Pancreas (tissue), 10 donors: ENCODE data around the gene NFIX. TPM values are rescaled to one million over a fixed set of nuclear protein-coding genes. Genes with fewer than 3 reads are reported as not detected.
A peak's percentile ranks its signal among the peaks of the same experiment; 100 is the strongest.

Experiments used
- ATAC-seq, 4 donors: fragments of 200-7000 bp; cut with Tn5 transposase; one replicate each; pipeline versions ENCODE4 v1.8.0 to v1.9.1; 2020; ENCODE audit warnings: mild to moderate bottlenecking in 4 of 4, moderate library complexity in 4 of 4
- DNase-seq, 6 donors: peaks; one replicate each; pipeline ENCODE4 v3.0.0-alpha.2; 2020
- FAIRE-seq: peaks from 2 replicates; lab custom pipeline; 2012; peaks lifted over from hg19 to GRCh38; lab: Jason Lieb, UNC
- H3K27ac ChIP-seq, 4 donors: fragments of 200-600 bp; sonication (generic); 1 replicate in 3 of 4; 2 replicates in 1 of 4; pipeline versions ENCODE4 v1.5.0 to v1.8.0; 2020
- H3K27me3 ChIP-seq, 4 donors: fragments of 200-600 bp; one replicate each; pipeline ENCODE4 v1.8.0; 2021
- H3K36me3 ChIP-seq, 3 donors: fragments of 200-600 bp; sonication (generic) in 1 of 3; one replicate each; pipeline versions ENCODE4 v1.5.0 to v1.8.0; 2020 to 2021
- H3K4me1 ChIP-seq, 3 donors: fragments of 200-600 bp; one replicate each; pipeline ENCODE4 v1.8.0; 2021
- H3K4me3 ChIP-seq, 4 donors: fragments of 200-600 bp; sonication (generic) in 2 of 4; one replicate each; pipeline versions ENCODE4 v1.5.0 to v1.8.0; 2020 to 2021
- H3K9me3 ChIP-seq, 4 donors: fragments of 200-600 bp; one replicate each; pipeline ENCODE4 v1.8.0; 2021
- CTCF ChIP-seq, 4 donors: fragments of 200-600 bp; sonication (generic) in 3 of 4; IDR thresholded peaks; one replicate each; pipeline versions ENCODE4 v1.5.0 to v1.8.0; 2021; ENCODE audit warnings: antibody characterized with exemption in 4 of 4
- WGBS, 2 donors: extraction: QIAGEN DNeasy Blood & Tissue Kit; methylation state at CpG; one replicate each; pipeline ENCODE4 v1.1.7; 2013; 5-methylcytosine and 5-hydroxymethylcytosine counted together
- intact Hi-C, 3 donors: fragments of 100-400 bp; cut with DNase I; formaldehyde crosslinking; loops; one replicate each; pipeline versions ENCODE4 v1.11.1 to v1.14.2; 2022
- polyA plus RNA-seq, 2 donors: library from polyadenylated mRNA; stranded (reverse); fragments of 200-250 nt; gene quantifications; one replicate each; pipeline ENCODE4 v1.2.3, GENCODE V29; 2013
- total RNA-seq, 6 donors: library from RNA; stranded (reverse); fragmentation: NEBNext Ultra II Directional in 4 of 6; extraction: Animal tissue kit (Norgen Biotek cat#: 25700) in 4 of 6; gene quantifications; one replicate each; pipeline versions ENCODE4 v1.2.1 to v1.2.4, GENCODE V29; 2021 to 2023
- donor health status: healthy with polysubstance abuse.
- donor health status: DM: no; HTN: no; CAD: no; lungs with moderate emphysema.
- donor health status: DM: no; HTN: no; CAD: no.
- donor health status: control.
- donor health status: control.
- donor health status: Bipolar disorder and iron deficiency.
- donor health status: DM: yes; HTN: yes; CAD: no.
- donor health status: DM: no; HTN: no; CAD: no.
- donor health status: DM: no; HTN: no; CAD: no.
- donor health status: DM: yes; HTN: yes; CAD: no.

Gene NFIX
- total and polyA plus RNA-seq, 8 donors: 8.3 to 45.1 (median 32.7) TPM

- Histone ChIP-seq H3K27ac (no peak overlapping the region), H3K36me3 (peaks cover 0 to 38% (median 8%) of the 10 kb centered on the region in 3 donors), H3K9me3 (no peaks in the 10 kb centered on the region), H3K4me1 (no peaks in the 10 kb centered on the region), H3K4me3 (no peak overlapping the region), H3K27me3 (no peaks in the 10 kb centered on the region)
- 92 to 93% methylated on average over 28 of the region's 28 CpGs for WGBS, 2 donors
- ATAC-seq: no peak
- no peak for FAIRE-seq
- peak in 1 of 6 donors; percentile 45 for DNase-seq
- no peak for TF ChIP-seq CTCF (IDR thresholded peaks at IDR 0.05)
- intact Hi-C loops: no loop called here
Measured at GRCh38 chr19:13137290-13137794, 142.1 kb downstream of the NFIX start.

DNA sequence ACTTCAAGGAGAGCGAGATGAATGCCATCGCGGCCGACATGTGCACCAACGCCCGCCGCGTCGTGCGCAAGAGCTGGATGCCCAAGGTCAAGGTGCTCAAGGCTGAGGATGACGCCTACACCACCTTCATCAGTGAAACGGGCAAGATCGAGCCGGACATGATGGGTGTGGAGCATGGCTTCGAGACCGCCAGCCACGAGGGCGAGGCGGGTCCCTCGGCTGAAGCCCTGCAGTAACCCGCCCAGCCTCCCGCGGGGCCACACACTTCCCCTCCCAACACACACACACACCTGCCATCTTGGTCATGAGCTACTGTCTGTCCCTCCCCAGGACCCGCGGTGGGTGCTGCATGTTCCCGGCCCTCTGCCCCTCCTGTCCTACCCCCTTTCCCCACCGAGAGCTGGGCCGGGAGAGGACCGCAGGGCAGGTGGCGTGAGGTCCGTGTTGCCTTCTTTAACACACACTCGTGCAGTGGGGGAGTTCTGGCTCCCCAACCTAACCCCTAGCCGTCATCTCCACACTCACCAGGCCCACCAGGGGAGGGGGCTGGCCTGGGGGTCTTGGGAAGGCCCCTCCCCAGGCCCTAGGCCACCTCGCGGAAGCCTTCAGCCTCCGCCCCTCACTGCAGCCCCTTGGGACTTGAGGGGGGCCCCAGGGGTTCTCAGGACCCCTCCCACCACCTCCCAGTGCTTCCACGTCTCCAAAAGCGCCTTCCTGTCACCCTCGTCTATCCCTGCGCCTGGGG is 143.1 kb downstream of the NFIX start:
- ATAC-seq (no peak), FAIRE-seq (no peak), DNase-seq (peak in 2 of 6 donors; percentile 15 to 64)
- no peak overlapping the region for H3K27ac ChIP-seq
- no peak for TF ChIP-seq CTCF (IDR thresholded peaks at IDR 0.05)
- WGBS, 2 donors: 89 to 93% methylated on average over 37 to 40 of the region's 40 CpGs
- intact Hi-C loops: no loop called here
- H3K4me1 ChIP-seq: no peaks in the 10 kb centered on the region
- H3K27me3 ChIP-seq: no peaks in the 10 kb centered on the region
- no peaks in the 10 kb centered on the region for H3K9me3 ChIP-seq
- H3K36me3 ChIP-seq: peaks cover 0 to 38% (median 8%) of the 10 kb centered on the region in 3 donors
- H3K4me3 ChIP-seq: no peak overlapping the region

GRCh38 chr19:13138916-13139198 is 143.6 kb downstream of the NFIX start:
- FAIRE-seq (no peak), ATAC-seq (no peak), DNase-seq (no peak)
- H3K27ac ChIP-seq: no peak overlapping the region
- peaks cover 0 to 38% (median 8%) of the 10 kb centered on the region in 3 donors for H3K36me3 ChIP-seq
- no peak for TF ChIP-seq CTCF (IDR thresholded peaks at IDR 0.05)
- no peaks in the 10 kb centered on the region for H3K9me3 ChIP-seq
- no peaks in the 10 kb centered on the region for H3K27me3 ChIP-seq
- no peak overlapping the region for H3K4me3 ChIP-seq
- intact Hi-C loops: no loop called here
- no peaks in the 10 kb centered on the region for H3K4me1 ChIP-seq
- 81 to 84% methylated on average over 10 of the region's 10 CpGs for WGBS, 2 donors

GRCh38 chr19:13139633-13140311 is 144.5 kb downstream of the NFIX start:
- H3K36me3 ChIP-seq: peaks cover 0 to 38% (median 8%) of the 10 kb centered on the region in 3 donors
- DNase-seq (peak in 2 of 6 donors; percentile 53 to 62), FAIRE-seq (no peak), ATAC-seq (no peak)
- 76 to 79% methylated on average over 11 of the region's 11 CpGs for WGBS, 2 donors
- H3K9me3 ChIP-seq: no peaks in the 10 kb centered on the region
- H3K27ac ChIP-seq: no peak overlapping the region
- intact Hi-C loops: no loop called here
- no peak for TF ChIP-seq CTCF (IDR thresholded peaks at IDR 0.05)
- no peak overlapping the region for H3K4me3 ChIP-seq
- no peaks in the 10 kb centered on the region for H3K27me3 ChIP-seq
- no peaks in the 10 kb centered on the region for H3K4me1 ChIP-seq
